ENCODE measurements around the gene MAP3K14.

DNA sequence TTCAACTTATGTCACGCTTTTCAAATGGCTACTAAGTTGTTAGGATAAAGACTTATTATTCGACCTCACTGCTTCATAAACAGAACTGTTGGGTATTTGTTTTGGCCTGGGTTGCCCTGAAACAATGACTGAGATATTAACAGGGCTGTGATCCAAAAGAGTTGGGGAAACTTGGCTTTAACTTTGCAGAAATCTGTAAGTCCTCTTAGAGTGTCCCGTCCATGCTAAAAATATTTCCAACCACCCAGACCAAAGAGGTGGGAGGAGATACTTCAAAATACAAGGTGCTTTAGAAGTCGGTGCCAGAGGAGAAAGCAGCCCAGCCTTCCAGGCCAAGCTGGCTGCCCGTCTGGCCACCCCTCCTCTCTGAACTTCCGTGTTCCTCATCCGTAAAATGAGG is 38.8 kb downstream of the MAP3K14 start:
- TF ChIP-seq, protein P1, sequence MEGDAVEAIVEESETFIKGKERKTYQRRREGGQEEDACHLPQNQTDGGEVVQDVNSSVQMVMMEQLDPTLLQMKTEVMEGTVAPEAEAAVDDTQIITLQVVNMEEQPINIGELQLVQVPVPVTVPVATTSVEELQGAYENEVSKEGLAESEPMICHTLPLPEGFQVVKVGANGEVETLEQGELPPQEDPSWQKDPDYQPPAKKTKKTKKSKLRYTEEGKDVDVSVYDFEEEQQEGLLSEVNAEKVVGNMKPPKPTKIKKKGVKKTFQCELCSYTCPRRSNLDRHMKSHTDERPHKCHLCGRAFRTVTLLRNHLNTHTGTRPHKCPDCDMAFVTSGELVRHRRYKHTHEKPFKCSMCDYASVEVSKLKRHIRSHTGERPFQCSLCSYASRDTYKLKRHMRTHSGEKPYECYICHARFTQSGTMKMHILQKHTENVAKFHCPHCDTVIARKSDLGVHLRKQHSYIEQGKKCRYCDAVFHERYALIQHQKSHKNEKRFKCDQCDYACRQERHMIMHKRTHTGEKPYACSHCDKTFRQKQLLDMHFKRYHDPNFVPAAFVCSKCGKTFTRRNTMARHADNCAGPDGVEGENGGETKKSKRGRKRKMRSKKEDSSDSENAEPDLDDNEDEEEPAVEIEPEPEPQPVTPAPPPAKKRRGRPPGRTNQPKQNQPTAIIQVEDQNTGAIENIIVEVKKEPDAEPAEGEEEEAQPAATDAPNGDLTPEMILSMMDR (IDR thresholded peaks at IDR 0.05) = no peak
- no peak for TF ChIP-seq POLR2A (IDR thresholded peaks at IDR 0.05)
